Endodermal cell (in vitro differentiated cells): ENCODE data around the gene SMARCE1. TPM values are rescaled to one million over a fixed set of nuclear protein-coding genes. Genes with fewer than 3 reads are reported as not detected.

Experiments used
- DNase-seq: peaks from one replicate; pipeline ENCODE4 v3.0.0-alpha.2; 2017
- H3K27ac ChIP-seq: 2 replicates; pipeline ENCODE4 v1.5.1; 2013; ENCODE audit warnings: mild to moderate bottlenecking, low read depth, low read length, moderate library complexity
- H3K27me3 ChIP-seq: 2 replicates; pipeline ENCODE4 v1.6.1; 2013; ENCODE audit warnings: mild to moderate bottlenecking, low read length, moderate library complexity; ENCODE audit not compliant: insufficient read depth, control insufficient read depth, poor library complexity, severe bottlenecking
- H3K36me3 ChIP-seq: 2 replicates; pipeline ENCODE4 v1.7.0; 2013; ENCODE audit warnings: mild to moderate bottlenecking, low read length, moderate library complexity; ENCODE audit not compliant: control insufficient read depth, insufficient read depth
- H3K4me1 ChIP-seq: one replicate; pipeline ENCODE4 v1.7.0; 2013; ENCODE audit warnings: low read length; ENCODE audit not compliant: control insufficient read depth, insufficient read depth
- H3K4me3 ChIP-seq: 2 replicates; pipeline ENCODE4 v1.5.1; 2013; ENCODE audit warnings: mild to moderate bottlenecking, low read length, moderate library complexity
- H3K9ac ChIP-seq: 2 replicates; pipeline ENCODE4 v1.6.1; 2013; ENCODE audit warnings: mild to moderate bottlenecking, low read length, moderate library complexity; ENCODE audit not compliant: poor library complexity, severe bottlenecking; ENCODE audit errors: extremely low read depth
- H3K9me3 ChIP-seq: 2 replicates; pipeline ENCODE4 v1.6.1; 2013; ENCODE audit warnings: mild to moderate bottlenecking, low read length, moderate library complexity; ENCODE audit not compliant: control insufficient read depth
- H3K27ac Mint-ChIP-seq: 2 replicates; pipeline ENCODE4 v1.8.0; 2020; ENCODE audit warnings: mixed read lengths
- H3K27me3 Mint-ChIP-seq: 2 replicates; pipeline ENCODE4 v1.8.0; 2021; ENCODE audit warnings: mild to moderate bottlenecking, mixed read lengths; ENCODE audit not compliant: insufficient read depth
- H3K36me3 Mint-ChIP-seq: 2 replicates; pipeline ENCODE4 v1.8.0; 2020; ENCODE audit warnings: low read depth, mixed read lengths
- H3K4me1 Mint-ChIP-seq: 2 replicates; pipeline ENCODE4 v1.8.0; 2020; ENCODE audit warnings: mixed read lengths
- H3K4me3 Mint-ChIP-seq: 2 replicates; pipeline ENCODE4 v1.8.0; 2020; ENCODE audit warnings: mild to moderate bottlenecking, moderate library complexity, mixed read lengths
- H3K9me3 Mint-ChIP-seq: 2 replicates; pipeline ENCODE4 v1.8.0; 2020; ENCODE audit warnings: mild to moderate bottlenecking, mixed read lengths
- WGBS, 2 experiments: methylation state at CpG; one replicate each; pipeline versions ENCODE4 v1.1.5 to v1.1.7; 2013; ENCODE audit warnings: missing lambda C conversion rate in 2 of 2, mixed read lengths in 1 of 2; ENCODE audit not compliant: insufficient coverage in 1 of 2, insufficient read length in 1 of 2; 5-methylcytosine and 5-hydroxymethylcytosine counted together
- total RNA-seq, 2 donors: library from RNA; stranded (reverse); fragmentation: NEBNext Ultra II Directional in 1 of 2; extraction: Animal tissue kit (Norgen Biotek cat#: 25700) in 1 of 2; gene quantifications; 2 replicates in 1 of 2; 3 replicates in 1 of 2; pipeline ENCODE4 v1.2.1, GENCODE V29; 2021
- TF ChIP-seq, protein P1 (sequence below): fragments of 200-600 bp; sonication (generic); conservative IDR thresholded peaks from 2 replicates; pipeline ENCODE4 v1.5.0; 2021; ENCODE audit warnings: antibody characterized with exemption, mild to moderate bottlenecking

Gene SMARCE1
- total RNA-seq, 2 donors from 2014 or later, result 156 to 191 TPM

DNA sequence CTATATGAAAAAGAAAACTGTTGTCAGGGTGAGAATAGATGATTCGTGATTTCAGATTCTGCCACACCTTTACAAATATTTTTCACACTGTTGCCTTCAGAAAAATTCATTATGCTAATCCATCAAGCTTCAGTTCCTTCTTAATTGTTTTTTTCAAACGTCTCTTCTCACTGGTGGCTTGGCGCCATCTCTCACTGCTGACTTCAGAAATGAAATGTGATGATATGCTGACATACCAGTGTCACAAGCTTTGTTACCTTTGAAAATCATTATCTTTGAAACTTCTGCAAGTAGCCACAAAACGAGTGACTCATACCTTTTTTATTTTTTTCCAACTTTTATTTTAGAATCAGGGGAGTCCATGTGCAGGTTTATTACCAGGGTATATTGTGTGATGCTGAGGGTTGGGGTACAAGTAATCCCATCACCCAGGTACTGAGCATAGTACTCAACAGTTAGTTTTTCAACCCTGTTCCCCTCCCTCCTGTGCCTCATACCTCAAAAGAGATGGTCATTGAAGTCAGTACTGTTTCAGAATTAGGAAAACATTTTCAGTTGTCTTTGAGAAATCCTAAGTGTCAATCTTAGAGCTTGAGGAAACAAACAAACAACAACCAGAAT is 31.4 kb upstream of the SMARCE1 start:
- Histone ChIP-seq H3K27ac (no peak overlapping the region), H3K4me1 (no peaks in the 10 kb centered on the region), H3K36me3 (no peaks in the 10 kb centered on the region), H3K9ac (no peak overlapping the region), H3K27me3 (no peaks in the 10 kb centered on the region), H3K4me3 (no peak overlapping the region), H3K9me3 (no peaks in the 10 kb centered on the region)
- H3K36me3 Mint-ChIP-seq, result no peaks in the 10 kb centered on the region
- WGBS, 2 experiments, result 74 to 87% methylated on average over 4 of the region's 4 CpGs
- TF ChIP-seq, protein P1, sequence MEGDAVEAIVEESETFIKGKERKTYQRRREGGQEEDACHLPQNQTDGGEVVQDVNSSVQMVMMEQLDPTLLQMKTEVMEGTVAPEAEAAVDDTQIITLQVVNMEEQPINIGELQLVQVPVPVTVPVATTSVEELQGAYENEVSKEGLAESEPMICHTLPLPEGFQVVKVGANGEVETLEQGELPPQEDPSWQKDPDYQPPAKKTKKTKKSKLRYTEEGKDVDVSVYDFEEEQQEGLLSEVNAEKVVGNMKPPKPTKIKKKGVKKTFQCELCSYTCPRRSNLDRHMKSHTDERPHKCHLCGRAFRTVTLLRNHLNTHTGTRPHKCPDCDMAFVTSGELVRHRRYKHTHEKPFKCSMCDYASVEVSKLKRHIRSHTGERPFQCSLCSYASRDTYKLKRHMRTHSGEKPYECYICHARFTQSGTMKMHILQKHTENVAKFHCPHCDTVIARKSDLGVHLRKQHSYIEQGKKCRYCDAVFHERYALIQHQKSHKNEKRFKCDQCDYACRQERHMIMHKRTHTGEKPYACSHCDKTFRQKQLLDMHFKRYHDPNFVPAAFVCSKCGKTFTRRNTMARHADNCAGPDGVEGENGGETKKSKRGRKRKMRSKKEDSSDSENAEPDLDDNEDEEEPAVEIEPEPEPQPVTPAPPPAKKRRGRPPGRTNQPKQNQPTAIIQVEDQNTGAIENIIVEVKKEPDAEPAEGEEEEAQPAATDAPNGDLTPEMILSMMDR, result no peak
- H3K27ac Mint-ChIP-seq, result no peak overlapping the region
- H3K27me3 Mint-ChIP-seq, result peaks cover 11% of the 10 kb centered on the region
- DNase-seq, result no peak
- H3K4me3 Mint-ChIP-seq, result no peak overlapping the region
- H3K9me3 Mint-ChIP-seq, result no peaks in the 10 kb centered on the region
- H3K4me1 Mint-ChIP-seq, result peaks cover 4% of the 10 kb centered on the region

- Histone ChIP-seq H3K27ac (no peak overlapping the region), H3K9ac (no peak overlapping the region), H3K27me3 (no peaks in the 10 kb centered on the region), H3K9me3 (no peaks in the 10 kb centered on the region), H3K36me3 (no peaks in the 10 kb centered on the region), H3K4me1 (no peaks in the 10 kb centered on the region), H3K4me3 (no peak overlapping the region)
- H3K4me3 Mint-ChIP-seq, result no peak overlapping the region
- H3K27ac Mint-ChIP-seq, result no peak overlapping the region
- H3K27me3 Mint-ChIP-seq, result peaks cover 14% of the 10 kb centered on the region
- TF ChIP-seq, protein P1, result peak; percentile 38
- no peaks in the 10 kb centered on the region for H3K9me3 Mint-ChIP-seq
- WGBS, 2 experiments, result 98% methylated on average over 3 of the region's 4 CpGs; no CpG with 5 or more reads in 1 of the 2 experiments
- H3K36me3 Mint-ChIP-seq, result no peaks in the 10 kb centered on the region
- DNase-seq, result no peak
- peaks cover 8% of the 10 kb centered on the region for H3K4me1 Mint-ChIP-seq
Measured at GRCh38 chr17:40675905-40676304, 28.3 kb upstream of the SMARCE1 start.

DNA sequence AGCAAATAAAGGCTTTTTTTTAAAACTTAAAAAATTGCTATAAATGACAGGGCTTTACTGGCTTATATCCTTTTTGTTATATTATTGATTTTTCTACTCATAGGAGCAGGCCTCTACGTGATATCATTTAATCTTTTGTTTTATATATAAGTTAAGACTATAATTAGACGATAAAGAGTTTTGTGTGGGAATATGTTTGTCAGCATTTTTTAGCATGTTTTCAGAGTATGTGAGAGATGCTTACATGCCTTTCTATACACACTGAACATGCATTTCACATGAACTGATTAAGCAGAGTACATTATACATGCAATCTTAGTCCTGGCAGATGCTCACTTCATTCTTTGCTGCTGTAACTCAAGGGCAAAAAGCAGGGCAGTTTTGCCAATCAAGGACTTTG is 25.0 kb upstream of the SMARCE1 start:
- Histone ChIP-seq H3K4me1 (no peaks in the 10 kb centered on the region), H3K9ac (no peak overlapping the region), H3K4me3 (no peak overlapping the region), H3K36me3 (no peaks in the 10 kb centered on the region), H3K27me3 (no peaks in the 10 kb centered on the region), H3K27ac (no peak overlapping the region), H3K9me3 (no peaks in the 10 kb centered on the region)
- Mint-ChIP-seq H3K27ac (no peak overlapping the region), H3K36me3 (no peaks in the 10 kb centered on the region), H3K4me3 (no peak overlapping the region), H3K27me3 (peaks cover 14% of the 10 kb centered on the region), H3K9me3 (no peaks in the 10 kb centered on the region), H3K4me1 (peaks cover 8% of the 10 kb centered on the region)
- 79% methylated on average over 2 of the region's 2 CpGs; no CpG with 5 or more reads in 1 of the 2 experiments for WGBS, 2 experiments
- TF ChIP-seq, protein P1, result no peak
- no peak for DNase-seq
